Measurements from ENCODE around the gene STPG1.
A peak's percentile ranks its signal among the peaks of the same experiment; 100 is the strongest.

STPG1 gene

DNA sequence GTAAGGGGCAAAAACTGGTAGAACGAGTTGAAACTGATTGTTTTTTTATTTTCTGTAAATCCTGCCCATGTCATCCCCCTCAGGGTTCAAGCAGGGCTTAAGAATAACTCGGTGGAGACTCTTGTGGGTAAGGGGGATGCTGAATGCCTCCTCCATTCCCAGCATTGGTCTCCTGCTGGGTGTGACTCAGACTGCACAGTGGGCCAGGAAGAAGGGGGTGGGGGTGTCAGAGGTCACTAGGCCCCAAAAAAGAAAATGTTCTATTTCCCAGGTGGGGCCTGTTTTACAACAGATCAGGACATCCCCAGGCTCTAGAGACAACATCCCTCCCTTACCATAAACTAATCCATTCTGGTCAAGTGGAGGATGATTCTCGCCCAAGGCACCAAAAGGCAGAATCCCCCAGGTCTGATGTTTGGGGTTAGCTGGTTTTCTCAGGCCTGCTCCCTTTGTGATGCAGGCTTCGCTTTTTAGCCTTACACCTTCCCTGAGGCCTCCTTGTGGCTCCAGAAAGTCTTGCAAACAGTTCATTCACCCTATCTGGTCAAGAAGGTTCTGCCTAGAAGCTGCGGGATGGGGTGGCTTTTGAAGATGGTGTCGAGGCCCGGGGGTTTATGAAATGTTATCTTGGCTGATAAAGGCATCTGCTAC, 105.1 kb downstream of the STPG1 start:
- no peak for TF ChIP-seq GFI1B (tag by site-specific recombination; IDR thresholded peaks at IDR 0.05)
- TF ChIP-seq ZIC2 (tag by site-specific recombination; IDR thresholded peaks at IDR 0.05) = peak; percentile 50
- no peak for TF ChIP-seq ZNF121 (tag by site-specific recombination; IDR thresholded peaks at IDR 0.05)
- TF ChIP-seq ZNF660 (tag by site-specific recombination; IDR thresholded peaks at IDR 0.05) = 0 out of 2 replicates have a peak, but pooled peaks have one; percentile 24
- peak; percentile 14; the same call in 1 of the 2 replicates for TF ChIP-seq GLIS1 (tag by site-specific recombination; IDR thresholded peaks at IDR 0.05)
- Histone ChIP-seq H3K27ac (ENCODE audit: extremely low read depth, low read depth, low read length) (no peak overlapping the region), H3K36me3 (ENCODE audit: control insufficient read depth in 2 of 2, insufficient read depth in 1 of 2, low read length in 2 of 2) (no peaks in the 10 kb centered on the region), H3K4me3 (ENCODE audit: low read depth, low read length) (no peak overlapping the region), H3K4me1 (ENCODE audit: control insufficient read depth, insufficient read depth, low read length) (no peaks in the 10 kb centered on the region), H3K9me3 (ENCODE audit: control insufficient read depth, insufficient read depth, low read depth, low read length) (no peaks in the 10 kb centered on the region)
- CTCF ChIA-PET = interaction anchor here (0.6 to 4.2 kb wide), 5 partner anchors 8 to 146 kb away, joined by 3 to 23 read pairs (median 3); no protein-coding TSS in a partner anchor
- POLR2A ChIA-PET = no interaction called here

All from HEK293 (cell line).